T1000 (cell line): Measurements from ENCODE around the gene LIX1L.

Experiments used
- DNase-seq: peaks from one replicate; lab custom pipeline; 2025; ENCODE audit warnings: mixed read lengths; lab: John Stamatoyannopoulos, UW

The LIX1L gene

DNA sequence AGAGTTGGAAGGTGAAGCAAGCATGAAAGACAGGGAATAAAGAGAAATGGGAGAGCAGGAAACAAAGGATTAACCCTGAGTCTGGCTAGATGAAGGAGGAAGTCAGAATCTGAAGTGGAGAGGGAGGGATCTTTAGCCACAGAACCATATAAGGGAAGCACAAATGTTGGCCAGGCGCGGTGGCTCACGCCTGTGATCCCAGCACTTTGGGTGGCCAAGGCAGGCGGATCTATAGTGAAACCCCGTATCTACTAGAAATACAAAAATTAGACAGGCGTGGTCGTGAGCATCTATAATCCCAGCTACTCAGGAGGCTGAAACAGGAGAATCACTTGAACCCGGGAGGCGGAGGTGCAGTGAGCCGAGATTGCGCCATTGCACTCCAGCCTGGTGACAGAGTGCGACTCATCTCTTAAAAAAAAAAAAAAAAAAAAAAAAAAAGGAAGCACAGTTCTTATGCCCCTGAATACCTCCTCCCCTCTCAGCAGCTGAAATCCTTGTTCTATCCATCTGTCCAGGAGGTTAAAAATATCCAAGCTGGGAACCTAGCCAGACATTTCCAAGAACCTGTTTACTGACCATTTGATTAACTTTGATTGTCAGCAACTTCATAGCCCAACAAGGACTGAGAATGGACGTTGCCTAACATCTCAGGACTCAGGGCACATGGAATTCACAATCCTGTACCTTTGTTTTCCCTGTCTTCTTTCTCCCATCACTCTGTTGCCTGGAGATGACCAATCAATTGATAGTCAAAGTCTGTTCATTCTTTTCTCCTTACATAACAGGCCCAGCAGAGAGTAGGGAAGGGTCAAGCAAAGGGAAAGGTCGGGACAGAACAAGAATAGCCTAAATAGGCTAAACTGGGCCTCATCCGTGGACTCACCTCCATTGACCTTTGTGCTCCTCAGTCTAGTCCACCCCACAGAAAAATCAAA lies 28.0 kb upstream of the LIX1L start:
- peak; percentile 39 for DNase-seq

DNA sequence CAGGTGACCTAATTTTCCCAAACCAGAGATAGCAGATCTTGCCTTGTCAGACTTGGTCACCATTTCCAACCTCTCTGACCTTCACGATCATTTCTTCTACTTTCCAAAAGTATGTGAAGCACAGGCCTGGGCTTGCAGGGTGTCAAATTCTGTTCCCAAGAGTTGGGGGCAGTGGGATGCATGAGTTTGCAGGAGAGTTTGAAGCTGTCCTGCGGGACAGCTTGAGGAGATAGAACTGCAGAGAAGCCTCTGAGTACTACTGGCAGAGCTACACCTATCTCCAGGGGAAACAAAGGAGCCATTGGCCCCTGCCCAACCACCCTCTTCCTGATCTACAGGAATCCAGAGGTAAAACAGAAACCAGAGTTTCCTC lies 27.3 kb upstream of the LIX1L start:
- no peak for DNase-seq

DNA sequence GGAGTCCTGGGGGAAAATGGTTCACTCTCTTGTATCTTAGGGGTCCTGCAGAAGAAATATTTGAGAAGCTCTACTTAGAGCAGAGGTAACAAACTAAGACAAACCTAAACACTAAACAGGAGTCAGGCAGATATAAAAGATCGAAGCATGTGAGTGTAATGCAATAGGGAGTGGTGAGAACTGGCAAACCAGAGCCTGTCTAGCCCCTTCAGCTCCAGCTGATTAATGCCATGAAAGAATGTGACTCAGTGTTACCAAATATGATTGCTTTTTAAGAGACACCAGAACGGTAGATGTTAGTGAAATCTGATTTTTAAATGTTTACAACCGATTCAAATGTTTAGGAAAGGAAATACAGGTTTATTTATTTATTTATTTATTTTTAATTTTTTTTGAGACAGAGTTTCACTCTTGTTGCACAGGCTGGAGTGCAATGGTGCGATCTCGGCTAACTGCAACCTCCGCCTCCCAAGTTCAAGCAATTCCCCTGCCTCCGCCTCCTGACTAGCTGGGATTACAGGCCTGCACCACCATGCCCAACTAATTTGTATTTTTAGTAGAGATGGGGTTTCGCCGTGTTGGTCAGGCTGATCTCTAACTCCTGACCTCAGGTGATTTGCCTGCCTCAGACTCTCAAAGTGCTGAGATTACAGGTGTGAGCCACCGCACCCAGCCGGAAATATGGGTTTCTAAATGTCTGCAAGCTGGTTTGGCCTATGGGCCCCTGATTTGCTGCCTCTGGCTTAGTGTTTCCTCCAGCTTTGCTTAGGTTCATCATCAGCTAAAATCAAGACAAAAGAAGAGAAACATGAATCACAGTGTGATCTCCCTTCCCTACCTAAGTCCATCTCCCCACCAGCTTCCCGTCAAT lies 26.4 kb upstream of the LIX1L start:
- DNase-seq = no peak

DNA sequence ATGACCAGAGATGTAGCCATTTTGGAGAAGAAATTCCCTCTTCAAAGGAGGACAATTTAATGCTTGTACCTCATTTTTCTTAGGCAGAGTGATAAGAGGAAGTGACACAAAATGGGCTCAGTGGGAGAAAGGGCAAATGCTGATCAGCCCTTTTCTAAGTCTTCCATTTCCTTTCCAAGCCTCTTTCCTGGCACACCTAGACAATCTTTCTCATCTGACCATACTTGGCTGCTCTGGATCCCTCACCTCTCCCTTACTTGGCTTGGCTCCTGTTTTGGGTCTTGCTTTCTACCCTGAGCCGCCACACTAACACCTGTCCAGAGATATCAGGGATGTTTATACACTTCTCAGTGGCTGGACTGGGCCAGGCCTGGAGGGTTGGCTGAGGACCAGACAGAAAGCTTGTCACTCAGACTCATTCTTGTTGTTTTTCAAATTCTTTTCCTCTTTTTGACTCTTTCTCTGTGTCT lies 25.4 kb upstream of the LIX1L start:
- DNase-seq = no peak

DNA sequence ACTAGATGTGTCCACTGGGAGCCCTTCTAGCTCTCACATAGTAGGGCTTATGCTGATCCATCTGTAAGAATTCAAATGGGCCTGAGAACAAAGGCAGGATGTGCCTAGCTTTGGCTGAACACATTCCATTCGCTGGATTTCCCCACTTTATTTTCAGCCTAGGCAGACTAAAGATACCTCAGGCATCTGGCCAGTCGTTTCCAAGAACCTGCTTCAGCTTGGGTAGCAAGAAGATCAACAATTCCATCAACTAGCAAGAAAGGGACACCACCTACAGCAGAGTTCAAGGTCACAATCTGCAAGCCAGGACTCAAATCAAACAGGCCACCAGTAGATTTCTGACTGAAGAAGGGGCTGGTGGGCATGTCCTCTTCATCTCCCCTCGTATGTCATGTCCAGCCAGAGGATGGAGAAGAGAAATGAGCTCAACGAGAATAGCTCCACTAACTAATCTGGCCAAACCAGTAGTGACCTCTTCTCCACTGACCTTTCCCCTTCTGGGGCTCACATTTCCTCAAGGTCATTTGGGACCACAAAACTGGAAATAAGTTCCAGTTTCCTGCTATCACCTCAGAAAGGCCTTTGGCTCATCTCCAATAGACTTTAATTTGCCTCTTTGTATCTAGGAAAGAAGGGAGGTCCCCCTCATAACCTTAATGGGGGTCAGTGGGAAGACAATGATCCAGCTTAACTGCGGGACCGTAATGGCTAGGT lies 24.4 kb upstream of the LIX1L start:
- no peak for DNase-seq

DNA sequence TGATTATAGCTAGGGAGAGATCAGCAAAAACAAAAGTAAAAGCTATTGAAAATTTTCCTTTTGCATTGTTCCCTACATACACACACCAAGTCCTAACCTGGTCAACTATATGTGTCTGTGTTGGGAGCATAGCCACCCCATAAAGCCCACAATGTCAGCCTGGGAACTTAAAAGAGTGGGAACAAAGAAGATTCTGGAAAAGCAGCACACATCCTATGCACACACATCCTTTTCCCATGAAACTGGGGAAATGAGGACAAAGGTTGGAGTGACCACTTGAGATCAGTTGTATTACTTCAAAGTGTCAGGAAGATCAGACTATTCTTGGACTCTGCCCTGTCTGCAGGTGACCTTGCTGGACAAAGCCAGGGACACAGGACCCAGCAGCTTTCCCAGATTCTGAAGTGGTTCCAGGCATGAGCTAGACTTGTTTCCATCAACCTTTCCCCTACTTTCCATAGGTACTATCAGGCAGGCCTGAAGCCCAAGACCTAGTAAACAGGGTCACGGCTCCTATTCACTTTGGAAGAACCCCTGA lies 22.7 kb upstream of the LIX1L start:
- no peak for DNase-seq

DNA sequence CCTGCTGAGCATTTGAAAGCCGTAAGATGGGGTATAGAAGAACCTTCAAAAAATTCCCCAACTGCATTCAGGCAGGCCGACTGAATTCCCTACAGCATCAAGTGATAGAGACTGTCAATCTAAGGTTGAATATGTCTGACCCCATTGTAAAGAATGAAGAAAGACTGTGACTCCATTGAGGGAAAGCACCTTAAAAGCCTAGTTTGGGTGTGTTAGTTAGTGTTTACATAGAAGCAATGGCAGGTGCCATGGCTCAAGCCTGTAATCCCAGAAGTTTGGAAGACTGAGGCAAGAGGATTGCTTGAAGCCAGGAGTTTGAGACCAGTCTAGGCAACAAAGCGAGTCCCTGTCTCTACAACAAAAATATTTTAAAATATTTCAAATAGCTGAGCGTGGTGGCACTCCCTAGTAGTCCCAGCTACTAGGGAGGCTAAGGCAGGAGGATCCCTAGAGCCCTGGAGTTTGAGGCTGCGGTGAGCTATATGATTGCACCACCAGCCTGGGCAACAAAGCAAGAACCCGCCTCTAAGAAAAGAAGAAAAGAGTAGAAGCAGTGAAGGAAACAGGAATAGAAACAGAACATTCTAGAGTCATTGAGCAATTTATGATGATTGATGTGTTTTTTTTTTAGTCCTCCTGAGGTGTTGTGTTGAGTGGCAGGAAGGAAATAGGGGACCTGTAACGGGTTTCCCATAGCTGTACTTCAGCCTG lies 22.1 kb upstream of the LIX1L start:
- DNase-seq = no peak

DNA sequence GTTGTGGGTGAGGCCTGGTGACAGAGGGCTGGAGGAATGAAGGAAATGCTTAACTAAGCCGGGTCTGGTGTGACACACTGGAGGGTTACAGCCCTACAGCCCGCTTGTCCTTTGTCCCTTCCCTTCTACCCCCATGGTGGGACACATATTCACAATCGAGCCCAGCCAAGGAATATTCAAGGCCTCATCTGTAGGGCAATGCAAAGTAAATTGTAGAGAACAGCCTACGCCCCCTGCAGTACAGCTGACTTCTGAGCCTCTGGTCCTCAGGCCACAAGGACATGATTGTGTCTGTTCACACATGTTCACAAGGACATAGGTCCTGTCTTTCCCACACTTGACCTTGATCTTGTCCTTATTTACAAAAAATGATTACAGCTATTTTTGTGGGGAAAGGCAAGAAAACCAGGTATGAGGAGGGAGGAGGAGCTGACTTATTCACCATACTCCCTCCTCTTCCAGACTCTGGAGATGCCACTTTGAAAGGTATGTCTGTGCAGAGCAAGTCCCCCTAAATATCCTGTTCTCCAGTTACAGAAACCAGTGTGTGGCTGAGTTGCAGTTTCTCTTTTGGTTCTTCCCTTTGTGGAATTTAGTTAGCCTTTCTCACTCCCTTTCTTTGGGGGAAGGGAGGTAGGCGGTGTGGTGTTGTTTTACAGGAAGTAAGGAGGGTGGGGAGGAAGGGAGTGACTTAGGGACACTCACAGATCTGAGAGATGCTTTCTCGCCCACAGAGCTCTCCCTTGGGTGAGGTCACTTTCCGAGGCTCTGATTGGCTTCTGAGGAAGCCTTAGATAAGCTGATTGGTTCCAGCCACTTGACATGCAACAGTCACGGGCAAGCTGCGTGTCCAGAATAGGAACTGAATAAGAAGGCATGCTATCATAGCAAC lies 21.3 kb upstream of the LIX1L start:
- DNase-seq = peak; percentile 83

DNA sequence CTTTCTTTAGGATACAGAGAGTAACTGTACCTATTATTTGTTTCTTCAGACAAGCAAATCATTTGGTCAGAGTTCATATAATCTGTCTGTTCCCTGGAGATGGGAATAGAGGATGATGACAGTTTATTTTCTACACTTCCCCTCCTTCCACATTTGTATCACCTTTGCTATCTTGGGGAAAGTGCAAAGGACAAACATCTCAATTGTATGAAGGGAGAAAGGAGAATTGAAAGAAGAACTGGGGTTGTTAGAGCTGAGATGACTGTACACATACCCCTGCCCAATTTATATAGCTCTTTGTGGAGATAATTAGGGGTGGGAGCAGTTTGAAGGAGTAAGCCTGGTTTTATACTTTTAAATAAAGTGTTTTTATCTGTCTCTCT lies 20.6 kb upstream of the LIX1L start:
- no peak for DNase-seq

DNA sequence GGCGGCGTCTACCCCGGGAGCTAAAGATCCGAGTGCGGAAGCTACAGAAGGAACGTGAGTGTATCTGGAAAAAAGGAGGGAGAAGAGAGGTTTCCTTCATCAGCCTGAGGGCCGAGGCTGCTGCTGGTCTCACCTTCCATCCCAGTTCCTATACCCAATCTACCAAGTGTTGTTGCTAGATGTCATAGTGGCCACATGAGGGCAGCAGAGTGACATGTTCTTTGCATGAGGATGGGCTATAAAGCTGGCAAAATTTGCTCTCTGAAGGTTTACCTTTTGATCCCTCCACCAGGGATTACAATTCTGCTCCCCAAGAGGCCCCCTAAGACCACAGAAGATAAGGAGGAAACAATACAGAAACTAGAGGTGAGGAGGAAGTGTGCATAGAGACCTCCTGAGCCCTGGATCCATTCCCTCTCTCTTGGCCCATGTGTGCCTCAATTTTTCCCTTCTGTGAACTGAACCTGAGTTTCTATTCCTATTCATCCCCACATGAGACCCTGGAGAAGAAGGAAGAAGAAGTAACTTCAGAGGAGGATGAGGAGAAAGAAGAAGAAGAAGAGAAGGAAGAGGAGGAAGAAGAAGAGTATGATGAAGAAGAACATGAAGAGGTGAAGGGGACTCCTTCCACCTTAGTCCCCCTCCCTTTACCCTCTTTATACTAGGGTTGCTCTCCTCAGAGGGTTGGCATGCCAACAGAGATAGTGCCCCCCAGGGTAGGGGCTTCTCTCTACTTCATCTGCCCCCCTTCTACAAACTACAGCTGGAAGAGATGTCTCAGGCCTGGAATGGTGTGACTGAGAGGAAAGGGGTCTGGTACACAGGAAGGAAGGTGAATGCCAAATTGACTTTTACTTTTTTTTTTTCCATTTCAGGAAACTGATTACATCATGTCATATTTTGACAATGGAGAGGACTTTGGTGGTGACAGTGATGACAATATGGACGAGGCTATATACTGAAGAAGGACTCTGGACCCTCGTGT lies 20.0 kb upstream of the LIX1L start:
- no peak for DNase-seq

DNA sequence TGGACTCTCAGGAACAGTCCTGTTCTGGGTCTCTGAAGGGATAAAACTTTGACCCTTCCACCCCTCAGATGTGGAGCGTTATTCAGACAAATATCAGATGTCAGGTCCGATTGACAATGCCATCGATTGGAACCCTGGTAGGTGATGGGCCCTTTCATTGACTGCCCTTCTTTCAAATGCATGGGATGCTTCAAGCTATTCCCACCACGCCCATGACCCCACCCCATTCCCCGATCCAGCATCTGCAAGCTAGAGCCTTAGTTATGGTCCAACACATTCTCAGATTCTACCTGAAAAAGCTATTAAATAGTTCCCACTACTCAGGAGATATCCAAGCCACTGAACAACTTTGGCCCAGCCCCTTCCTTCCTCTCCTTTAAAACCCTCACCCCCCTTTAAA lies 19.2 kb upstream of the LIX1L start:
- no peak for DNase-seq

DNA sequence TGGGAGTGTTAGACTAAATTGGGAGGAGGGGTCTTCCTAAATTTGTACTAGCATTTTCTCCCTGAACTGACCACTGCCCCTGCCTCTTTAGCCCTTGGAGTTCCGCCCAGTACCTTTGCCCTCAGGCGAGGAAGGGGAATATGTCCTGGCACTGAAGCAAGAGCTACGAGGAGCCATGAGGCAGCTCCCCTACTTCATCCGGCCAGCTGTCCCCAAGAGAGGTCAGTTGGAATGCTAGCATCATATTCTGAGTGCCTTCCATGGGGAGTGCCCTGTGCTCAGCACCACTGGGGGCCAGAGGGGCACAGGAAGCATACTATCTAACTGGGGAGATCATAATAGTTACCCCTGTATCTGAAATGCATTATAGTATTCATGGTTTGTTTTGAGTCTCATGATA lies 17.4 kb upstream of the LIX1L start:
- DNase-seq = no peak

DNA sequence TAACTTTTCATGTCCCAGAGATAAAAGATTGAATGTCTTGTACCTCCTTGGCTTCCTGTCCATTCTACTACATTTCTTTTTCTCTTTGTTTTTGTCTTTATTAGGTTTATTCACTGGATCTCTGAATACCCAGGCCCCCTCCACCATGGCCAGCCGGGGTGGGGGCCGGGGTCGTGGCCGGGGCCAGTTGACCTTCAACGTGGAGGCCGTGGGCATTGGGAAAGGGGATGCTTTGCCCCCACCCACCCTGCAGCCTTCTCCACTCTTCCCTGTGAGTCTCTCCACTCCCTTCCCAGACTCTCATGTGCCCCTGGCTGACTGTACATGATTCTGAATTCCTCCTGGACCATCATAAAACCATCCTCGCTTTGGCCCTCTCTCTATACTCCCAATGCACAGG lies 16.9 kb upstream of the LIX1L start:
- DNase-seq = no peak

DNA sequence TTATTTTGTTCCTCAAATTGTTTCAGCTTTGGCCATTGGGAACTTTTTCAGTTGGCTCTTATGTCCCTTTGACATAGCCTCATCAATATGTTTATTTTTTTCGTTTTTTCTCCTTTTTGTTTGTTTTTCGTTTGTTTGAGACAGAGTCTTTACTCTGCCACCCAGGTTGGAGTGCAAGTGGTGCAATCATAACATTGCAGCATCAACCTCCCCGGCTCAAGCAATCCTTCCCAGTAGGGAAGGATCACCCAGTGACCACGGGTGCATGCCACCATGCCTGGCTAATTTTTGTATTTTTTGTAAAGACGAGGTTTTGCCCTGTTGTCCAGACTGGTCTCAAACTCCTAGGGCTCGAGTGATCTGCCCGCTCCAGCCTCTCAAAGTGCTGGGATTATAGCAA lies 14.8 kb upstream of the LIX1L start:
- no peak for DNase-seq

DNA sequence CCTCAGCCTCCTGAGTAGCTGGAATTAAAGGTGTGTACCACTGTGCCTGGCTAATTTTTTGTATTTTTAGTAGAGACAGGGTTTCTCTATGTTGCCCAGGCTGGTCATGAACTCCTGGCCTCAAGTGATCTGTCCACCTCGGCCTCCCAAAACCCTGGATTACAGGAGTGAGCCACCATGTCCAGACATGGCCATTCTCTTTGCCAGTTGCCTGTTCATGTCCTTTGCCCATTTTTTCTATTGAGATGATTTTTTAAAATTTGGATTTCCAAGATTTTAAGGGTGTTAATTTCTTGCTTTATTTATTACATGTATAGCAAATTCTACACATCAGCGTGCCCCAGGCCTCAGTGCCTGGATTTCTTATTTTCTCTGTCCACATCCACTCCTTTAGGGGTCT lies 9.5 kb upstream of the LIX1L start:
- no peak for DNase-seq

DNA sequence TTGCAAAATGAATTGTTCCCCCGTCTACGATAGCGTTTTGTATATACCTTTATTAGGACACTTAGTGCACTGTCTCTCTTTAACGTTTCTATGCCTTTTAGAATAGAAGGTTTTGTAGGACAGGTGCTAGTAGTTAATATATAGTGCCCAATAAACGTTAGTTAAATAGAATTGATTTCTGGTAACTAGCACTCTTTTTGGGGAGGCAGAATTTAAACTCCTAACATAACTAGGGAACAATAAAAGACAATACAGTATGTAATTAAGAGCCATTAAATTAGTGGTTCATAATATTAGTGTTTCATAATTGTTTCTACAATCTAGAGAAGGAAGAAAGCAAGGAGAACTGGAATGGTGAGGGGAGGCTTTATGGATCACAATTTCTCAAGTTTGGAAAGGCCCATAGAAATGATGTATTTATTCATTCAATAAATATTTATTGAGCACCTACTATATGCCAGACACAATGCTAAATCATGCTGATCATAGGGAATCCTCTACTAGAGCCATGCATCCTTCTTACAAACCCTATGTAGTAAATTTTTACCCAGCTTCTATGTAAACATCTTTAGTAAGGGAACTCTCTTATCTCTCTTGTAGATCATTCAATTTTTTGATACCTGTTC lies 7.4 kb upstream of the LIX1L start:
- no peak for DNase-seq

DNA sequence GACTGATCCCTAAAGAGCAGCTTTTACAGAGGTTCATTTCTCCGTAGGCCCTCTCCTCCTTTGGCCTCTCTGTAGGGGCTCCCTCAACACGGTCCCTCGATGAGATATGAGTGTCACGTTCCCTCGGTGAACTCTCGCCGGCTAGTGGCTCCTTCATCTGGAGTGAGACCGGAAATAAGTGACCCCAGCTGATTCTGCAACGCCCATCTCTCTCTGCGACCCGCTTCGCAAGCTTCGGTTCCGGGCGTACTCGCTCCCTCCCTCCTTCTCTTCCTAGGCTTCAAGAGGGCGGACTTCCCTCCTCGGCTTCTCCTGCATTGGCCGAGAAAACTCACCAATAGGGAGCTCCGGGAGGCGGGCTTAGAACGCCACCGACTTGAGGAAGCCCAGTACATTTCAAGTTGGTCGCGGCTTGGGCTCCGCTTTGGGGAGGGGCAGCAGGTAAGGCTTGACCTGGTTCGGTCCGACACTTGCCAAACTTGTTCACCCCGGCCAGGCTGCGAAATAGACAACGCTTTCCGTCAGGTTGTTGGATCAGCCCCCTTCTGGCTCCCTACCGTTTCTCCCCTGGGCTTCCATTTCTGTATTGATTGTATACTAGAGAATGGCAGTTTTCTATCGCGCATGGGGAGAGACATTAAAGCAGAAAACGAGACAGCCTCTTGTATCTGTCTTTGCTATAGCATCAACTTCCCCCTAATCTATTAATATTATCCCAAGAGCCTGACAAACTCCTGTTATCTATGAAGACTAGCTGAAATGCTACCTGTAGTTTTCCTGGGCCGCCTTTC lies 6.7 kb upstream of the LIX1L start, which contains the start of the genes ANKRD34A and POLR3GL:
TSS of gene ANKRD34A (minus strand) at position 248 of the 791 bp plus-strand sequence. CDS start 2,816 bp downstream, outside the sequence.
TSS of gene POLR3GL (plus strand) at position 363 of the 791 bp plus-strand sequence. CDS start 10,176 bp downstream, outside the sequence.
- DNase-seq = peak; percentile 75
